Omental fat pad (tissue), 4 donors: ENCODE results near the gene PAX4. TPM values are rescaled to one million over a fixed set of nuclear protein-coding genes. Genes with fewer than 3 reads are reported as not detected.
"Not testable (repeated sequence)": the region's sequence is repeated elsewhere in the genome, so short reads cannot be mapped to it uniquely, and the experiment has no call there.

Experiments used
- ATAC-seq: fragments of 150-250 bp; one replicate; pipeline ENCODE4 v1.9.1; 2016; ENCODE audit warnings: mild to moderate bottlenecking, moderate library complexity; ENCODE audit not compliant: low FRiP score
- DNase-seq: peaks from one replicate; pipeline ENCODE4 v3.0.0-alpha.2; 2019; ENCODE audit warnings: low spot score
- total RNA-seq, 4 donors: library from RNA; depleted of rRNA; stranded (reverse); fragments of >200 nt; gene quantifications; one replicate each; pipeline ENCODE4 v1.1.0, GENCODE V29; 2016
- TF ChIP-seq, protein P1 (sequence below), 3 donors: fragments of 450-650 bp; IDR thresholded peaks; one replicate each; pipeline ENCODE4 v1.5.1; 2016 to 2017; ENCODE audit warnings: antibody characterized with exemption in 3 of 3, mild to moderate bottlenecking in 3 of 3, moderate library complexity in 2 of 3

PAX4 gene
- total RNA-seq, 4 donors from 2014 or later: not detected

DNA sequence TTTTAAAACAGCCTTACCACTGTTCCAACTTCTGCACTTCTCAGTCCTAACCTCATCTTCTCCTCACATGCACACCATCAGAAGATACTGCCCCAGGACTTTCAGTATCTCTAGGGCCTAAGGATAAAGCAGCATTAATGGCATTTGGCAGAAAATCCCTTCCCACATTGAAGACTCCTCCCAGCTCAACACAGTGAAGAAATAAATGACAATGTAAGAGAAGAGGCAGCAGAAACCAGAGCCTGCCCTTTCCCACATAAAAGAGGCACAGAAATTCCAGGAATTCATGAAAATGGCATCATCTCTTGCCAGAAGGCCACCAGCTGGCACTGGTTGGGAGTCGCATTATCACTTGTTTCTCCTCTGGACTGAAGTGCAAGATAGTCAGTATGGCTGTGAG, 36.2 kb downstream of the PAX4 start:
- no peak for DNase-seq
- ATAC-seq: no peak
- TF ChIP-seq, protein P1, sequence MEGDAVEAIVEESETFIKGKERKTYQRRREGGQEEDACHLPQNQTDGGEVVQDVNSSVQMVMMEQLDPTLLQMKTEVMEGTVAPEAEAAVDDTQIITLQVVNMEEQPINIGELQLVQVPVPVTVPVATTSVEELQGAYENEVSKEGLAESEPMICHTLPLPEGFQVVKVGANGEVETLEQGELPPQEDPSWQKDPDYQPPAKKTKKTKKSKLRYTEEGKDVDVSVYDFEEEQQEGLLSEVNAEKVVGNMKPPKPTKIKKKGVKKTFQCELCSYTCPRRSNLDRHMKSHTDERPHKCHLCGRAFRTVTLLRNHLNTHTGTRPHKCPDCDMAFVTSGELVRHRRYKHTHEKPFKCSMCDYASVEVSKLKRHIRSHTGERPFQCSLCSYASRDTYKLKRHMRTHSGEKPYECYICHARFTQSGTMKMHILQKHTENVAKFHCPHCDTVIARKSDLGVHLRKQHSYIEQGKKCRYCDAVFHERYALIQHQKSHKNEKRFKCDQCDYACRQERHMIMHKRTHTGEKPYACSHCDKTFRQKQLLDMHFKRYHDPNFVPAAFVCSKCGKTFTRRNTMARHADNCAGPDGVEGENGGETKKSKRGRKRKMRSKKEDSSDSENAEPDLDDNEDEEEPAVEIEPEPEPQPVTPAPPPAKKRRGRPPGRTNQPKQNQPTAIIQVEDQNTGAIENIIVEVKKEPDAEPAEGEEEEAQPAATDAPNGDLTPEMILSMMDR (IDR thresholded peaks at IDR 0.05): no peak

DNA sequence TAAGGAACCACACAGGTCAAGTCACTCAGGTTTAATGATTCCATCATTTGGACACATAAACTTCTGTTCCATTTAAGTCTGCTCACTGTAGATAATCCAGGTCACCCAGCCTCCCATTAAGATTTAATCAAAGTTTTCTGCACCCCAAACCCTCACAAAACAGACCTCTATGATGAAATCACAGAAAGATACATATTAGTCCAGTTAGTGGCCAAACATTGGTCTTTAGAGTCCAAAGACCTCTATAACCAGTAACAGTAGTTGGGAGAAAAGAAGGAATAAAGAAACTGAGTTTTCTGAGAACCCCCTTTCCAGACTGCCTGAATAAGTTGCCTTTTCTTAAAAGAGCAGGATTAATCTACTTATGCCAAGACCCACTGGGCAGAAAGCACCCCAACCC, 37.3 kb downstream of the PAX4 start:
- ATAC-seq (no peak), DNase-seq (no peak)
- TF ChIP-seq, protein P1 (IDR thresholded peaks at IDR 0.05): no peak

DNA sequence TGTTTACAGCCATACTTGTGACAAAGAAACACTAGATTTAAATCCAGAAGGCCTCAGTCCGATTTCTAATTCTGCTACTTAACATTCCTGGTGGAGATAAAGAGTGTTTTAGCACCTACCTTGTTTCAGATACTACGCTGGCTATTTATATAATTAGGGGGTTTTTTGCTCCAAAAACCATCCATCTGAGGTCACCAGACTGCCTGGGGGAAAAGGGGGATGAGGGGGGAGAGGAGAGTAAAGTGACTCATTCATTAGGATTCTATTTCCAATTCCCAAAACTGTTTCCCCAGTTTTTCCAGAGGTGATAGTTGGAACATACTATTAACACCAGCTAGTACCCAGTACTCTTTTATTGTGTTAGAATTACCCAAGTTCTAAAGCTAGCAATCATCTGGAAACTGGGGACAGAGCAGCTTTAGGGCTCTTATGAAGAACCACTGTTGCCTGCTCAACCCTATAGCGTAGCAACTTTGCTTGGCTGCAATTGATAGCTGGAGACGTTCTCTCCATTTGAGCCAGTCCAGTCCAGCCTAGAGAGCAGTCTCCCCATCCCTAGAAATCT, 39.1 kb downstream of the PAX4 start:
- no peak for ATAC-seq
- TF ChIP-seq, protein P1 (IDR thresholded peaks at IDR 0.05): no peak
- no peak for DNase-seq

DNA sequence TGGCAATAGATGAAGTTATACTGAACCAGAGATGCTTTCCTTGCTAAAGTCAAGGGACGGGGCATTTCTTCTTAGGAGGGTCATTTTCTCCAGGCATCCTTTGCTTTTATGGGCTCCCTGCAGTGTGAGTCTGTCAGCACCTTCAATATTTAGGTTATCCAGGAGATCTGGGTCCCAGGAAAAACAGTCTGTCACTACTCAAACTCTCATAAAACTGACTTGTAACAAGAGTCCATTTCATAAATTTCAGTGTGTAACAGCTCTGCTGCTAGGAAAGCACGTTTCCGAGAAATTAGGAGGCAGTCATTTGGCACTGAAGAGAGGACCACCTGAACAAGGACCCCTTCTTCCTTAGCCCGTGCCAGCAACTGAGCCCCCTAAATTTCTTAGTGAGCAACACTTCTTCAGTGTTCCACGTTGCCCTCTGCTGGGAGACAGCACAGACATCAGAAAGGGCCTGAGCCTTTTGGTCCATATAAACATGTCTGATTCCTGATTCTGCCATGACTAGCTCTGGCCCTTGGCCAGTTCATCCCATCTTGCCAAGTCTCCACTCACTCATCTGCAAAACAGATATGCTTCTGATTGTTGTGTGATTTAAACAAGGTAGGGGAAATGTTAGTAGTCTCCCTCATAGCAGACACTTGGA, 39.8 kb downstream of the PAX4 start:
- ATAC-seq: no peak
- no peak for DNase-seq
- TF ChIP-seq, protein P1 (IDR thresholded peaks at IDR 0.05): no peak

DNA sequence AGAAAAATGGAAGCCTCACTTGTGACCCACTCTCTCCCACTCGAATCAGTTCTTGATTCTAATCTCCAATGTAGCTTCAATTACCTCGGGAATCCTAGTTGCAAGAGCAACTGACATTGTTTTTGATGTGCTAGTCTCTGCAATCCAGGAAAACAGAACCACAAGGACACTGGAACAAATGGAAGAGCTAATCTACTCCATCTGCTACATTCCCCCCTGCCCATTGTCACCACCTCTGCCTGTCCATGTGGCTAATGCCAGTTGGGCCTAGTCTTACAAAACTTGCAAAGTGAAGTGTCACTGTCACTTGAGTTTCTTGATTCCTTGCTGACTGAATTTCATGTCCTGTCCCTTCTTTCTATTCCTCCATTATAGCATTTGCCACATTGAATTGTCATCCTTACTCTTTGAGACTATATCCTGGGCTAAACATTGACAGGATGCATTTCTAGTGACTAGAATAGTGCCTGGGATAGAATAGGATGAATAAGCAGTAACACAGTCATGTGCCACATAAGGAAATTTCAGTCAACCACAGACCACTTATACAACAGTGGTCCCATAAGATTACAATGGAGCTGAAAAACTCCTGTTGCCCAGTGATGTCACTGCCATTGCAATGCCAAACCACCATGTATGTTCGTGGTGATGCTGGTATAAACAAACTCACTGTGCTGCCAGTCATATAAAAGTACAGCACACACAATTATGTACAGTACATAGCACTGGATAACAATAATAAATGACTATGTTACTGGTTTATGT, 46.0 kb downstream of the PAX4 start:
- TF ChIP-seq, protein P1 (IDR thresholded peaks at IDR 0.05): no peak
- no peak for ATAC-seq
- DNase-seq: no peak

DNA sequence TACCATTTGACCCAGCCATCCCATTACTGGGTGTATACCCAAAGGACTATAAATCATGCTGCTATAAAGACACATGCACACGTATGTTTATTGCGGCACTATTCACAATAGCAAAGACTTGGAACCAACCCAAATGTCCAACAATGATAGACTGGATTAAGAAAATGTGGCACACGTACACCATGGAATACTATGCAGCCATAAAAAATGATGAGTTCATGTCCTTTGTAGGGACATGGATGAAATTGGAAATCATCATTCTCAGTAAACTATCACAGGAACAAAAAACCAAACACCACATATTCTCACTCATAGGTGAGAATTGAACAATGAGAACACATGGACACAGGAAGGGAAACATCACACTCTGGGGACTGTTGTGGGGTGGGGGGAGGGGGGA, 49.9 kb downstream of the PAX4 start:
- DNase-seq, ATAC-seq: not testable (repeated sequence)

DNA sequence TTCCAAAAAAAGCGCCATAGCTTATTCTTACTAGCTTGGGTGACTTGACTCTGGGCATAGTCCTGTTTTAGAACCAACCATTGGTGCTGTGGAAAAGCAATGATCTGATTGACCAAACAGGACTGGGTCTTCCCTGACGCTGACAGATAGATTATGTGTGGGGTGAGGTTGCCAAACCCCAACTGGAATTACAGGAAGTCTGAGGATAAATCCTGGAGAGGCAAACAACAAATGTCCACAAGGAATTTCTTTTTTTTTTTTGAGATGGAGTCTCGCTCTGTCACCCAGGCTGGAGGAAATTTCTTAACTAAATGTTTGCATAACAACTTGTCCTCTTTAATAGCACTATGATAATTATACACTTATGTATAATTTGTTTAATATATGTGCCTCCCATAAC, 51.7 kb downstream of the PAX4 start:
- ATAC-seq (no peak), DNase-seq (no peak)
- TF ChIP-seq, protein P1 (IDR thresholded peaks at IDR 0.05): no peak

Other genes starting within 250 kb of the PAX4 start
- gene ZNF800, start 225.4 kb downstream of the PAX4 start, total RNA-seq: 10 to 100 TPM; 28.3 to 47.2 (median 35.8) TPM
- gene GCC1, start 32.5 kb downstream of the PAX4 start, total RNA-seq: 10 to 100 TPM; 15.0 to 19.5 (median 15.8) TPM
- 100 to 1,000 TPM; 116 to 159 (median 124) TPM for gene ARF5, start 29.7 kb downstream of the PAX4 start, total RNA-seq
- 1 to 10 TPM; 1.2 to 3.6 (median 2.0) TPM for gene FSCN3, start 24.4 kb downstream of the PAX4 start, total RNA-seq
- gene SND1, start 34.1 kb upstream of the PAX4 start, total RNA-seq: 100 to 1,000 TPM in 3 of 4 donors, 10 to 100 TPM in 1; 90.8 to 140 (median 125) TPM